ENCODE measurements around the gene TGM3.
"Not testable (repeated sequence)": the region's sequence is repeated elsewhere in the genome, so short reads cannot be mapped to it uniquely, and the experiment has no call there.

Gene TGM3

GRCh38 chr20:2295886-2296515 lies at the start of gene TGM3:
Gene TGM3, plus strand, starts transcription at chr20:2296001. Its CDS starts 63 bp downstream, at chr20:2296064.
- DNase-seq, result no peak

GRCh38 chr20:2246069-2246491 lies 49.7 kb upstream of the TGM3 start:
- no peak for DNase-seq

GRCh38 chr20:2248837-2249236 lies 47.0 kb upstream of the TGM3 start:
- DNase-seq, result no peak

GRCh38 chr20:2249935-2250334 lies 45.9 kb upstream of the TGM3 start:
- no peak for DNase-seq

- DNase-seq, result no peak
Measured at GRCh38 chr20:2252419-2252997, 43.3 kb upstream of the TGM3 start.

- DNase-seq, result no peak
Measured at GRCh38 chr20:2253256-2253655, 42.5 kb upstream of the TGM3 start.

GRCh38 chr20:2254333-2254732 lies 41.5 kb upstream of the TGM3 start:
- no peak for DNase-seq

- DNase-seq, result no peak
Measured at GRCh38 chr20:2255926-2256531, 39.8 kb upstream of the TGM3 start.

GRCh38 chr20:2259731-2260130 lies 36.1 kb upstream of the TGM3 start:
- DNase-seq, result no peak

- no peak for DNase-seq
Measured at GRCh38 chr20:2260250-2260649, 35.6 kb upstream of the TGM3 start.

GRCh38 chr20:2261046-2261485 lies 34.7 kb upstream of the TGM3 start:
- no peak for DNase-seq

GRCh38 chr20:2261629-2262028 lies 34.2 kb upstream of the TGM3 start:
- no peak for DNase-seq

GRCh38 chr20:2264118-2264517 lies 31.7 kb upstream of the TGM3 start:
- no peak for DNase-seq

- DNase-seq, result not testable (repeated sequence)
Measured at GRCh38 chr20:2264621-2265374, 31.0 kb upstream of the TGM3 start.

- no peak for DNase-seq
Measured at GRCh38 chr20:2273634-2274302, 22.0 kb upstream of the TGM3 start.

GRCh38 chr20:2276015-2276414 lies 19.8 kb upstream of the TGM3 start:
- DNase-seq, result no peak

- DNase-seq, result no peak
Measured at GRCh38 chr20:2279253-2279779, 16.5 kb upstream of the TGM3 start.

GRCh38 chr20:2280082-2280481 lies 15.7 kb upstream of the TGM3 start:
- DNase-seq, result no peak

GRCh38 chr20:2281563-2281962 lies 14.2 kb upstream of the TGM3 start:
- no peak for DNase-seq

- DNase-seq, result no peak
Measured at GRCh38 chr20:2282181-2282580, 13.6 kb upstream of the TGM3 start.

- no peak for DNase-seq
Measured at GRCh38 chr20:2283706-2284423, 11.9 kb upstream of the TGM3 start.

GRCh38 chr20:2285193-2285592 lies 10.6 kb upstream of the TGM3 start:
- no peak for DNase-seq
